Stimulated activated CD4-positive, alpha-beta T cell treated with anti-CD3 and anti-CD28 coated beads, TNF-alpha, amount 100 ng/mL, for 48 hours (primary cell): ENCODE data around the gene ACSL1.

Experiments used
- DNase-seq, 3 donors: peaks; one replicate each; pipeline ENCODE4 v3.0.0-alpha.2; 2020; ENCODE audit warnings: low read depth in 3 of 3

Gene ACSL1

GRCh38 chr4:184825896-184826690, at the start of gene ACSL1:
ACSL1 (minus strand) TSS chr4:184825968; CDS start chr4:184803514, 22,454 bp downstream.
- peak; percentile 40 to 68 (median 60) for DNase-seq

- DNase-seq = no peak
Measured at GRCh38 chr4:184873054-184873453, 47.3 kb upstream of the ACSL1 start.

- no peak for DNase-seq
Measured at GRCh38 chr4:184870718-184871117, 45.0 kb upstream of the ACSL1 start.

GRCh38 chr4:184868623-184869022, 42.9 kb upstream of the ACSL1 start:
- no peak for DNase-seq

GRCh38 chr4:184863916-184864315, 38.1 kb upstream of the ACSL1 start:
- no peak for DNase-seq

GRCh38 chr4:184861047-184861446, 35.3 kb upstream of the ACSL1 start:
- no peak for DNase-seq

GRCh38 chr4:184860018-184860779, 34.4 kb upstream of the ACSL1 start:
- no peak for DNase-seq

GRCh38 chr4:184857441-184858121, 31.8 kb upstream of the ACSL1 start:
- no peak for DNase-seq

- no peak for DNase-seq
Measured at GRCh38 chr4:184856277-184856609, 30.5 kb upstream of the ACSL1 start.

- DNase-seq = no peak
Measured at GRCh38 chr4:184854673-184855072, 28.9 kb upstream of the ACSL1 start.

- DNase-seq = no peak
Measured at GRCh38 chr4:184853436-184853835, 27.7 kb upstream of the ACSL1 start.

- DNase-seq = no peak
Measured at GRCh38 chr4:184851886-184852285, 26.1 kb upstream of the ACSL1 start.

GRCh38 chr4:184851200-184851541, 25.4 kb upstream of the ACSL1 start:
- DNase-seq = no peak

GRCh38 chr4:184850431-184851199, 24.8 kb upstream of the ACSL1 start:
- DNase-seq = no peak

- no peak for DNase-seq
Measured at GRCh38 chr4:184850018-184850417, 24.2 kb upstream of the ACSL1 start.

- no peak for DNase-seq
Measured at GRCh38 chr4:184849185-184849584, 23.4 kb upstream of the ACSL1 start.

GRCh38 chr4:184848510-184848909, 22.7 kb upstream of the ACSL1 start:
- DNase-seq = no peak

GRCh38 chr4:184846531-184846930, 20.8 kb upstream of the ACSL1 start:
- no peak for DNase-seq

- DNase-seq = no peak
Measured at GRCh38 chr4:184845367-184846021, 19.7 kb upstream of the ACSL1 start.

GRCh38 chr4:184844742-184845141, 19.0 kb upstream of the ACSL1 start:
- DNase-seq = no peak

- DNase-seq = peak in 1 of 3 donors; percentile 42
Measured at GRCh38 chr4:184843984-184844554, 18.3 kb upstream of the ACSL1 start.
